Endothelial cell of umbilical vein (primary cell): Measurements from ENCODE around the gene ELAPOR2.

Experiments
- EZH2 ChIP-seq: IDR thresholded peaks from 2 replicates; pipeline ENCODE4 v1.6.1; 2012; ENCODE audit warnings: borderline replicate concordance, low read depth, mild to moderate bottlenecking, moderate library complexity, low read length, inconsistent platforms; ENCODE audit not compliant: severe bottlenecking
- GATA2 ChIP-seq: IDR thresholded peaks from 2 replicates; pipeline ENCODE4 v1.7.0; 2011; ENCODE audit warnings: low read depth, mild to moderate bottlenecking, moderate library complexity, mixed read lengths, low read length; ENCODE audit not compliant: insufficient read length, insufficient read depth
- JUN ChIP-seq: IDR thresholded peaks from 2 replicates; pipeline ENCODE4 v1.6.1; 2011; ENCODE audit warnings: borderline replicate concordance, low read depth; ENCODE audit not compliant: insufficient read length, insufficient read depth
- MYC ChIP-seq: IDR thresholded peaks from one replicate; pipeline ENCODE4 v1.6.1; 2011; ENCODE audit warnings: mild to moderate bottlenecking, low read depth, low read length
- POLR2A ChIP-seq: IDR thresholded peaks from 2 replicates; pipeline ENCODE4 v1.6.1; 2012; ENCODE audit warnings: low read depth, mild to moderate bottlenecking, control low read depth, low read length
- POLR2AphosphoS5 ChIP-seq: IDR thresholded peaks from 2 replicates; pipeline ENCODE4 v1.6.1; 2012; ENCODE audit warnings: low read depth, mild to moderate bottlenecking, control low read depth, low read length, moderate library complexity; ENCODE audit not compliant: insufficient read depth
- TF ChIP-seq, protein P1 (sequence below), 2 donors: IDR thresholded peaks; 1 replicate in 1 of 2; 2 replicates in 1 of 2; pipeline ENCODE4 v1.5.1; 2011; ENCODE audit warnings: low read length in 2 of 2, mild to moderate bottlenecking in 2 of 2, moderate library complexity in 2 of 2, control low read depth in 1 of 2, inconsistent platforms in 1 of 2, low read depth in 1 of 2; ENCODE audit not compliant: insufficient read depth in 1 of 2; ENCODE audit errors: extremely low read depth in 1 of 2

DNA sequence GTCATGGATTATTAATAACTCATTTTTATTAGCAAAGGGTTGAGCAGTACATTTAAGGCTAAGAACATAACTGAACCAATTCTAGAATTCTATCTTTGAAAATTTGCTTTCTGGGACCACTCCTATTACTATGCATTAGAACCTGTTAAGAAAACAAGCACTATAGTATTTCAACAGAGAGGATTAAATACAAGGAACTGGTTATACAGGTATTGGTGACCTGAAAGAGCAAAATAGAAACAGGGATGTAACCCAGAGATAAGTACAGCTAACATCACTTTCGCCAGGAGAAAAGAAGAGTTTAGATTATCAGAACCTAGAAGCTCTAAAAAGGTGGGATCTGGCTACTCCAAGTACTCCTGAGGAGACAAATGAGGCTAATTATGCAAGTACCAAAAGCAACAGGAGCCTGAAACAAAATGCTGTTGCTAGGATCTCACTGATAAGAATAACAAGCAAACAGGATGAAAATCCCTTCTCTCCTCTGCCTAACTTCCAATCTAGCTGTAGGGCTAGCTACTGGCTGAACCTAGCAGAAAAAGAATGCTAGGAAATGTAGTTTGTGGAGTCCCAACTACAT lies 32.1 kb upstream of the ELAPOR2 start:
- TF ChIP-seq POLR2A (no peak), GATA2 (no peak), POLR2AphosphoS5 (no peak), EZH2 (no peak), JUN (no peak), MYC (no peak)
- TF ChIP-seq, protein P1, sequence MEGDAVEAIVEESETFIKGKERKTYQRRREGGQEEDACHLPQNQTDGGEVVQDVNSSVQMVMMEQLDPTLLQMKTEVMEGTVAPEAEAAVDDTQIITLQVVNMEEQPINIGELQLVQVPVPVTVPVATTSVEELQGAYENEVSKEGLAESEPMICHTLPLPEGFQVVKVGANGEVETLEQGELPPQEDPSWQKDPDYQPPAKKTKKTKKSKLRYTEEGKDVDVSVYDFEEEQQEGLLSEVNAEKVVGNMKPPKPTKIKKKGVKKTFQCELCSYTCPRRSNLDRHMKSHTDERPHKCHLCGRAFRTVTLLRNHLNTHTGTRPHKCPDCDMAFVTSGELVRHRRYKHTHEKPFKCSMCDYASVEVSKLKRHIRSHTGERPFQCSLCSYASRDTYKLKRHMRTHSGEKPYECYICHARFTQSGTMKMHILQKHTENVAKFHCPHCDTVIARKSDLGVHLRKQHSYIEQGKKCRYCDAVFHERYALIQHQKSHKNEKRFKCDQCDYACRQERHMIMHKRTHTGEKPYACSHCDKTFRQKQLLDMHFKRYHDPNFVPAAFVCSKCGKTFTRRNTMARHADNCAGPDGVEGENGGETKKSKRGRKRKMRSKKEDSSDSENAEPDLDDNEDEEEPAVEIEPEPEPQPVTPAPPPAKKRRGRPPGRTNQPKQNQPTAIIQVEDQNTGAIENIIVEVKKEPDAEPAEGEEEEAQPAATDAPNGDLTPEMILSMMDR (IDR thresholded peaks at IDR 0.05; ENCODE audit: extremely low read depth in 1 of 2, insufficient read depth in 1 of 2, low read depth in 1 of 2, low read length in 2 of 2): no peak
